Osteoblast (primary cell): ENCODE data around the gene SPNS1. TPM values are rescaled to one million over a fixed set of nuclear protein-coding genes. Genes with fewer than 3 reads are reported as not detected.
"Not testable (repeated sequence)": the region's sequence is repeated elsewhere in the genome, so short reads cannot be mapped to it uniquely, and the experiment has no call there.

ENCODE experiments used
- DNase-seq: peaks from one replicate; pipeline ENCODE4 v3.0.0; 2011; ENCODE audit warnings: low spot score, mixed read lengths; ENCODE audit not compliant: insufficient read length; ENCODE audit errors: missing footprints
- H2AFZ ChIP-seq: 2 replicates; pipeline ENCODE4 v1.6.0; 2011; ENCODE audit warnings: mild to moderate bottlenecking, low read length
- H3K27ac ChIP-seq: 2 replicates; pipeline ENCODE4 v1.5.1; 2011; ENCODE audit warnings: mild to moderate bottlenecking, low read depth, low read length, moderate library complexity
- H3K27me3 ChIP-seq: 2 replicates; pipeline ENCODE4 v1.6.0; 2012; ENCODE audit warnings: mild to moderate bottlenecking, control low read depth, inconsistent platforms, low read length, moderate library complexity; ENCODE audit not compliant: insufficient read depth
- H3K36me3 ChIP-seq: 2 replicates; pipeline ENCODE4 v1.5.1; 2011; ENCODE audit warnings: mild to moderate bottlenecking, low read length, control low read depth, moderate library complexity; ENCODE audit not compliant: insufficient read depth
- H3K4me1 ChIP-seq: 2 replicates; pipeline ENCODE4 v1.5.1; 2011; ENCODE audit warnings: mild to moderate bottlenecking, low read length, control low read depth, moderate library complexity; ENCODE audit not compliant: insufficient read depth
- H3K4me2 ChIP-seq: 2 replicates; pipeline ENCODE4 v1.6.0; 2011; ENCODE audit warnings: mild to moderate bottlenecking, low read length; ENCODE audit not compliant: insufficient read depth
- H3K4me3 ChIP-seq: fragments of 200-600 bp; sonication (generic); 3 replicates; pipeline ENCODE4 v1.5.1; 2012; ENCODE audit warnings: mild to moderate bottlenecking, low read length, inconsistent platforms; ENCODE audit not compliant: insufficient read depth
- H3K79me2 ChIP-seq: 2 replicates; pipeline ENCODE4 v1.6.0; 2012; ENCODE audit warnings: mild to moderate bottlenecking, low read length, control low read depth, inconsistent platforms; ENCODE audit not compliant: insufficient read depth
- H3K9me3 ChIP-seq: 2 replicates; pipeline ENCODE4 v1.5.1; 2011; ENCODE audit warnings: low read depth, low read length, control low read depth
- H4K20me1 ChIP-seq: 2 replicates; pipeline ENCODE4 v1.6.0; 2012; ENCODE audit warnings: mild to moderate bottlenecking, low read length, control low read depth; ENCODE audit not compliant: insufficient read depth
- CTCF ChIP-seq: IDR thresholded peaks from 2 replicates; pipeline ENCODE4 v1.5.1; 2011; ENCODE audit warnings: mild to moderate bottlenecking, low read depth, low read length, moderate library complexity; ENCODE audit errors: extremely low read depth
- total RNA-seq: library from RNA; depleted of rRNA; stranded (reverse); fragments of >200 nt; gene quantifications from 2 replicates; pipeline ENCODE4 v1.2.3, GENCODE V29; 2012

SPNS1 gene
- total RNA-seq, 1 donor = 50.7 TPM

GRCh38 chr16:28937222-28937876, 37.2 kb upstream of the SPNS1 start:
- H3K4me1 ChIP-seq = peaks cover 5% of the 10 kb centered on the region
- no peak overlapping the region for H3K4me3 ChIP-seq
- no peak overlapping the region for H3K27ac ChIP-seq
- no peaks in the 10 kb centered on the region for H3K27me3 ChIP-seq
- no peaks in the 10 kb centered on the region for H3K36me3 ChIP-seq
- no peaks in the 10 kb centered on the region for H4K20me1 ChIP-seq
- no peaks in the 10 kb centered on the region for H3K9me3 ChIP-seq
- DNase-seq = peak; percentile 34
- no peak overlapping the region for H2AFZ ChIP-seq
- TF ChIP-seq CTCF = no peak
- H3K4me2 ChIP-seq = no peak overlapping the region
- H3K79me2 ChIP-seq = no peaks in the 10 kb centered on the region

- TF ChIP-seq CTCF = no peak
- H3K36me3 ChIP-seq = no peaks in the 10 kb centered on the region
Measured at GRCh38 chr16:28938721-28939120, 35.9 kb upstream of the SPNS1 start.

GRCh38 chr16:28939825-28940224, 34.8 kb upstream of the SPNS1 start:
- not testable (repeated sequence) for H3K79me2 ChIP-seq, H3K36me3 ChIP-seq, H3K27me3 ChIP-seq, H2AFZ ChIP-seq, H4K20me1 ChIP-seq, H3K4me1 ChIP-seq, H3K9me3 ChIP-seq, DNase-seq, H3K27ac ChIP-seq, H3K4me3 ChIP-seq, H3K4me2 ChIP-seq

More at GRCh38 chr16:28938721-28939120, 35.9 kb upstream of the SPNS1 start:
- Histone ChIP-seq H3K4me3 (no peak overlapping the region), H3K27me3 (no peaks in the 10 kb centered on the region), H3K9me3 (no peaks in the 10 kb centered on the region), H3K4me2 (no peak overlapping the region), H2AFZ (no peak overlapping the region), H3K79me2 (no peaks in the 10 kb centered on the region), H4K20me1 (no peaks in the 10 kb centered on the region), H3K27ac (no peak overlapping the region), H3K4me1 (peaks cover 5% of the 10 kb centered on the region)
- peak; percentile 62 for DNase-seq

GRCh38 chr16:28943281-28943680, 31.3 kb upstream of the SPNS1 start:
- Histone ChIP-seq H3K4me2 (no peak overlapping the region), H4K20me1 (no peaks in the 10 kb centered on the region), H3K36me3 (no peaks in the 10 kb centered on the region), H3K4me3 (no peak overlapping the region), H3K27ac (no peak overlapping the region), H2AFZ (no peak overlapping the region), H3K4me1 (peaks cover 7% of the 10 kb centered on the region), H3K27me3 (no peaks in the 10 kb centered on the region), H3K9me3 (no peaks in the 10 kb centered on the region), H3K79me2 (no peaks in the 10 kb centered on the region)
- TF ChIP-seq CTCF = no peak
- no peak for DNase-seq
